SK-N-SH (cell line): ENCODE data around the gene CSNK2A1. TPM values are rescaled to one million over a fixed set of nuclear protein-coding genes. Genes with fewer than 3 reads are reported as not detected.

Source experiments
- CTCF ChIA-PET: fragments of 300-600, 350-600 bp; formaldehyde crosslinking; extraction: SDS; loops from one replicate; lab custom pipeline; 2021; lab: Yijun Ruan, JAX
- POLR2A ChIA-PET: fragments of 350-600 bp; sonication (Branson Sonifier 250); formaldehyde crosslinking; extraction: SDS; loops from one replicate; lab custom pipeline; 2020; ENCODE audit warnings: antibody characterized with exemption, inconsistent platforms; lab: Yijun Ruan, JAX
- DNase-seq: peaks from one replicate; pipeline ENCODE4 v3.0.0; 2012
- H2AFZ ChIP-seq: fragments of 200-600 bp; sonication (generic); 2 replicates; pipeline ENCODE4 v1.8.1; 2016; ENCODE audit warnings: antibody characterized with exemption, mild to moderate bottlenecking, low read depth
- H3F3A ChIP-seq: fragments of 200-600 bp; sonication (generic); replicated peaks from 2 replicates; pipeline ENCODE3; 2016; ENCODE audit warnings: antibody characterized with exemption, mild to moderate bottlenecking; ENCODE audit not compliant: insufficient read depth
- H3K27ac ChIP-seq, 2 experiments: fragments of 200-500 bp in 1 of 2; fragments of 200-600 bp in 1 of 2; sonication (Bioruptor generic) in 1 of 2; sonication (generic), shearing (Covaris generic) in 1 of 2; 2 replicates each; pipeline versions ENCODE4 v1.5.1 to v1.6.1; 2014 to 2016; ENCODE audit warnings: low read depth in 2 of 2, inconsistent platforms in 1 of 2, low read length in 1 of 2, mild to moderate bottlenecking in 1 of 2, mixed read lengths in 1 of 2
- H3K27me3 ChIP-seq: fragments of 200-600 bp; sonication (generic), shearing (Covaris generic); 2 replicates; pipeline ENCODE4 v1.6.1; 2016; ENCODE audit warnings: mixed run types; ENCODE audit not compliant: insufficient read depth
- H3K36me3 ChIP-seq, 2 experiments: fragments of 200-500 bp in 1 of 2; fragments of 200-600 bp in 1 of 2; sonication (Bioruptor generic) in 1 of 2; sonication (generic) in 1 of 2; replicated peaks in 1 of 2; 2 replicates each; pipeline versions ENCODE3 to v1.5.1; 2014 to 2016; ENCODE audit warnings: low read length in 1 of 2, mild to moderate bottlenecking in 1 of 2; ENCODE audit not compliant: insufficient read depth in 2 of 2, control insufficient read depth in 1 of 2
- H3K4me1 ChIP-seq, 2 experiments: fragments of 200-500 bp in 1 of 2; fragments of 200-600 bp in 1 of 2; sonication (Bioruptor generic) in 1 of 2; sonication (generic), shearing (Covaris generic) in 1 of 2; 2 replicates each; pipeline versions ENCODE4 v1.5.1 to v1.6.1; 2014 to 2016; ENCODE audit warnings: low read depth in 1 of 2, low read length in 1 of 2, mixed run types in 1 of 2; ENCODE audit not compliant: insufficient read depth in 2 of 2, control insufficient read depth in 1 of 2
- H3K4me2 ChIP-seq: fragments of 200-600 bp; sonication (generic), shearing (Covaris generic); 2 replicates; pipeline ENCODE4 v1.6.1; 2017; ENCODE audit warnings: mixed run types
- H3K4me3 ChIP-seq, 2 experiments: fragments of 200-500 bp in 1 of 2; fragments of 200-600 bp in 1 of 2; sonication (Bioruptor generic) in 1 of 2; sonication (generic), shearing (Covaris generic) in 1 of 2; 2 replicates each; pipeline versions ENCODE4 v1.5.1 to v1.8.1; 2014 to 2016; ENCODE audit warnings: low read depth in 2 of 2, inconsistent platforms in 1 of 2, low read length in 1 of 2, mild to moderate bottlenecking in 1 of 2, mixed read lengths in 1 of 2, moderate library complexity in 1 of 2
- H3K79me2 ChIP-seq: fragments of 200-600 bp; sonication (generic); 2 replicates; pipeline ENCODE4 v1.8.1; 2017; ENCODE audit warnings: mild to moderate bottlenecking; ENCODE audit not compliant: insufficient read depth
- H3K9ac ChIP-seq: fragments of 200-600 bp; sonication (generic); 2 replicates; pipeline ENCODE4 v1.6.1; 2017; ENCODE audit warnings: mixed run types
- H3K9me2 ChIP-seq: fragments of 200-600 bp; sonication (generic); 2 replicates; pipeline ENCODE4 v1.6.1; 2017; ENCODE audit warnings: mixed run types
- H3K9me3 ChIP-seq: fragments of 200-600 bp; sonication (generic); 2 replicates; pipeline ENCODE4 v1.6.1; 2017; ENCODE audit warnings: mixed run types, mild to moderate bottlenecking, moderate library complexity
- H4K20me1 ChIP-seq: fragments of 200-600 bp; sonication (generic); 2 replicates; pipeline ENCODE4 v1.6.1; 2017; ENCODE audit warnings: mild to moderate bottlenecking, mixed run types; ENCODE audit not compliant: insufficient read depth
- CHD2 ChIP-seq: fragments of 150-350 bp; IDR thresholded peaks from 2 replicates; pipeline ENCODE4 v1.6.1; 2018; ENCODE audit warnings: low read length; ENCODE audit not compliant: partially characterized antibody
- ELF1 ChIP-seq: IDR thresholded peaks from 2 replicates; pipeline ENCODE4 v1.4.0; 2012
- EZH2phosphoT487 ChIP-seq: fragments of 200-600 bp; sonication (generic); IDR thresholded peaks from 2 replicates; pipeline ENCODE4 v1.6.1; 2017; ENCODE audit warnings: low read depth, mixed run types, mild to moderate bottlenecking, antibody characterized with exemption, moderate library complexity, borderline replicate concordance
- FOXJ3 ChIP-seq: sonication (generic); formaldehyde crosslinking; IDR thresholded peaks from 2 replicates; pipeline ENCODE4 v1.5.1; 2020; ENCODE audit warnings: mild to moderate bottlenecking, missing genetic modification reagents
- IRF3 ChIP-seq: fragments of 150-350 bp; IDR thresholded peaks from 2 replicates; pipeline ENCODE4 v1.6.1; 2016; ENCODE audit warnings: mild to moderate bottlenecking, low read depth, low read length
- REST ChIP-seq: IDR thresholded peaks from 2 replicates; pipeline ENCODE4 v1.6.1; 2012; ENCODE audit warnings: mild to moderate bottlenecking, low read depth, low read length, moderate library complexity
- RXRA ChIP-seq: IDR thresholded peaks from 2 replicates; pipeline ENCODE4 v1.4.0; 2012; ENCODE audit warnings: low read depth, mild to moderate bottlenecking, borderline replicate concordance
- USF2 ChIP-seq: fragments of 150-350 bp; IDR thresholded peaks from 2 replicates; pipeline ENCODE4 v1.6.1; 2017; ENCODE audit warnings: antibody characterized with exemption, low read length, low read depth, borderline replicate concordance
- ZBTB33 ChIP-seq: IDR thresholded peaks from 2 replicates; pipeline ENCODE4 v1.4.0; 2012; ENCODE audit warnings: low read depth, borderline replicate concordance
- WGBS: methylation state at CpG from one replicate; pipeline ENCODE4 v1.1.6; 2017; ENCODE audit warnings: low lambda C conversion rate; 5-methylcytosine and 5-hydroxymethylcytosine counted together
- polyA plus RNA-seq, 3 experiments: library from polyadenylated mRNA; depleted of rRNA; stranded (reverse); fragments of >200 nt; gene quantifications; 2 replicates each; pipeline ENCODE4 v1.2.3, GENCODE V29; 2012

The CSNK2A1 gene
- polyA plus RNA-seq, 1 of the 3 experiments (the other 2 are of a cell fraction), result 61.9 TPM

- DNase-seq, result no peak
- H3K36me3 ChIP-seq, result peaks cover 0 to 11% of the 10 kb centered on the region in 2 experiments
- H2AFZ ChIP-seq, result no peak overlapping the region
- 86% methylated on average over 7 of the region's 7 CpGs for WGBS
- peaks cover 100% of the 10 kb centered on the region for H3K79me2 ChIP-seq
- H3K4me2 ChIP-seq, result no peak overlapping the region
- H3K4me3 ChIP-seq, result no peak overlapping the region
- peaks cover 100% of the 10 kb centered on the region for H4K20me1 ChIP-seq
- H3K9me3 ChIP-seq, result no peaks in the 10 kb centered on the region; the same call in none of the 2 replicates
- TF ChIP-seq FOXJ3 (CRISPR knock-in tag) (no peak), IRF3 (no peak), CHD2 (no peak), REST (no peak), ZBTB33 (no peak), ELF1 (no peak), RXRA (no peak), USF2 (no peak), EZH2phosphoT487 (no peak)
- TF ChIP-seq, all 33 proteins: peak for 0
- Histone ChIP-seq H3F3A (no peaks in the 10 kb centered on the region), H3K9ac (no peak overlapping the region), H3K9me2 (no peaks in the 10 kb centered on the region), H3K27me3 (no peaks in the 10 kb centered on the region), H3K27ac (no peak overlapping the region), H3K4me1 (peaks cover 2 to 9% of the 10 kb centered on the region in 2 experiments; a peak in 2 of 4 replicates)
- CTCF ChIA-PET, result interaction anchor here (0.6 to 1.2 kb wide), 3 partner anchors 25 to 181 kb away, joined by 3 to 5 read pairs (median 3); no protein-coding TSS in a partner anchor
- POLR2A ChIA-PET, result no interaction called here
Measured at GRCh38 chr20:536426-537010, 7.1 kb downstream of the CSNK2A1 start.
